ENCODE data around the gene SLC37A4. TPM values are rescaled to one million over a fixed set of nuclear protein-coding genes. Genes with fewer than 3 reads are reported as not detected.

The SLC37A4 gene
- total and polyA plus RNA-seq, 2 of the 13 experiments (the other 11 are each of a cell fraction or from before 2014, with no cell fraction given): 43.0 to 56.1 TPM

- TF ChIP-seq PREB (CRISPR knock-in tag; IDR thresholded peaks at IDR 0.05): no peak
- TF ChIP-seq DMTF1 (CRISPR knock-in tag; IDR thresholded peaks at IDR 0.05): no peak
- TF ChIP-seq ARID5B (CRISPR knock-in tag; IDR thresholded peaks at IDR 0.05): peak; percentile 31; the same call in 1 of the 2 replicates
- TF ChIP-seq ZNF501 (CRISPR knock-in tag; IDR thresholded peaks at IDR 0.05): no peak
- no peak for TF ChIP-seq CEBPB (IDR thresholded peaks at IDR 0.05; ENCODE audit: borderline replicate concordance, low read depth, low read length)
- no peak for TF ChIP-seq MYNN (CRISPR knock-in tag; IDR thresholded peaks at IDR 0.05; ENCODE audit: low read depth)
- TF ChIP-seq ZFP36L2 (CRISPR knock-in tag; IDR thresholded peaks at IDR 0.05): no peak
- TF ChIP-seq ZNF737 (CRISPR knock-in tag; IDR thresholded peaks at IDR 0.05; ENCODE audit: borderline replicate concordance): no peak
- TF ChIP-seq ZFYVE20 (CRISPR knock-in tag; IDR thresholded peaks at IDR 0.05; ENCODE audit: borderline replicate concordance, low read depth): no peak
- TF ChIP-seq KDM6A (CRISPR knock-in tag; IDR thresholded peaks at IDR 0.05; ENCODE audit: low read depth): no peak
- no peak for TF ChIP-seq ZSCAN5A (CRISPR knock-in tag; IDR thresholded peaks at IDR 0.05; ENCODE audit: borderline replicate concordance)
- TF ChIP-seq ZNF773 (CRISPR knock-in tag; IDR thresholded peaks at IDR 0.05; ENCODE audit: borderline replicate concordance): no peak
- TF ChIP-seq KDM5A (IDR thresholded peaks at IDR 0.05; ENCODE audit: borderline replicate concordance, low read length): peak; percentile 51; the same call in 1 of the 2 replicates
- TF ChIP-seq SOX6 (IDR thresholded peaks at IDR 0.05): no peak
- TF ChIP-seq SOX6 (CRISPR knock-in tag; IDR thresholded peaks at IDR 0.05): peak; percentile 43; the same call in 1 of the 2 replicates
- TF ChIP-seq ZNF224 (CRISPR knock-in tag; IDR thresholded peaks at IDR 0.05): no peak
- TF ChIP-seq ZBTB7B (CRISPR knock-in tag; IDR thresholded peaks at IDR 0.05): peak; percentile 45; the same call in 1 of the 2 replicates
- TF ChIP-seq GPN1 (CRISPR knock-in tag; IDR thresholded peaks at IDR 0.05; ENCODE audit: borderline replicate concordance): no peak
- no peak for TF ChIP-seq ZNF512 (CRISPR knock-in tag; IDR thresholded peaks at IDR 0.05)
These were observed 26.5 kb upstream of the SLC37A4 start, which contains the start of gene HYOU1 (continued) for GRCh38 chr11:119057000-119057769.

Measured in HepG2 (cell line).